ENCODE measurements around the gene NT5C3B.

NT5C3B gene

GRCh38 chr17:41823580-41823979 is 12.5 kb downstream of the NT5C3B start:
- no peak for DNase-seq (ENCODE audit: low read depth)
- H3K4me3 ChIP-seq (ENCODE audit: control insufficient read depth, low read depth, low read length): no peak overlapping the region
- TF ChIP-seq CTCF (IDR thresholded peaks at IDR 0.05; ENCODE audit: control insufficient read depth, insufficient read depth, low read depth, low read length, missing control alignments): no peak

- TF ChIP-seq CTCF (IDR thresholded peaks at IDR 0.05; ENCODE audit: control insufficient read depth, insufficient read depth, low read depth, low read length, missing control alignments): no peak
- no peak overlapping the region for H3K4me3 ChIP-seq (ENCODE audit: control insufficient read depth, low read depth, low read length)
- no peak for DNase-seq (ENCODE audit: low read depth)
Observed at GRCh38 chr17:41823141-41823524, 12.9 kb downstream of the NT5C3B start.

- no peak for TF ChIP-seq CTCF (IDR thresholded peaks at IDR 0.05; ENCODE audit: control insufficient read depth, insufficient read depth, low read depth, low read length, missing control alignments)
- no peak overlapping the region for H3K4me3 ChIP-seq (ENCODE audit: control insufficient read depth, low read depth, low read length)
- no peak for DNase-seq (ENCODE audit: low read depth)
Observed at GRCh38 chr17:41822216-41823140, 13.6 kb downstream of the NT5C3B start.

GRCh38 chr17:41821776-41822175 is 14.3 kb downstream of the NT5C3B start:
- no peak for TF ChIP-seq CTCF (IDR thresholded peaks at IDR 0.05; ENCODE audit: control insufficient read depth, insufficient read depth, low read depth, low read length, missing control alignments)
- DNase-seq (ENCODE audit: low read depth): no peak
- no peak overlapping the region for H3K4me3 ChIP-seq (ENCODE audit: control insufficient read depth, low read depth, low read length)

- no peak for TF ChIP-seq CTCF (IDR thresholded peaks at IDR 0.05; ENCODE audit: control insufficient read depth, insufficient read depth, low read depth, low read length, missing control alignments)
- H3K4me3 ChIP-seq (ENCODE audit: control insufficient read depth, low read depth, low read length): no peak overlapping the region
- no peak for DNase-seq (ENCODE audit: low read depth)
Observed at GRCh38 chr17:41818024-41818423, 18.0 kb downstream of the NT5C3B start.

GRCh38 chr17:41816637-41817320 is 19.3 kb downstream of the NT5C3B start:
- no peak for TF ChIP-seq CTCF (IDR thresholded peaks at IDR 0.05; ENCODE audit: control insufficient read depth, insufficient read depth, low read depth, low read length, missing control alignments)
- no peak for DNase-seq (ENCODE audit: low read depth)
- H3K4me3 ChIP-seq (ENCODE audit: control insufficient read depth, low read depth, low read length): no peak overlapping the region

All from AG09309 (cell line).